Naive B cell (primary cell): ENCODE measurements around the gene EPSTI1. TPM values are rescaled to one million over a fixed set of nuclear protein-coding genes. Genes with fewer than 3 reads are reported as not detected.
A peak's percentile ranks its signal among the peaks of the same experiment; 100 is the strongest.

Experiments used
- ATAC-seq, 2 donors: fragments of 150-1000 bp; cut with Tn5 transposase; 2 replicates each; pipeline ENCODE4 v1.10.0; 2021; ENCODE audit warnings: low read depth in 2 of 2, mild to moderate bottlenecking in 2 of 2, moderate library complexity in 2 of 2
- DNase-seq: peaks from one replicate; pipeline ENCODE4 v3.0.0; 2022
- H3K27ac Mint-ChIP-seq, 6 donors: one replicate each; pipeline ENCODE4 v1.8.0; 2020 to 2022; ENCODE audit warnings: mild to moderate bottlenecking in 6 of 6, mixed read lengths in 6 of 6, moderate library complexity in 5 of 6, inconsistent platforms in 2 of 6
- H3K27me3 Mint-ChIP-seq, 3 donors: one replicate each; pipeline ENCODE4 v1.8.0; 2021 to 2022; ENCODE audit warnings: mixed read lengths in 3 of 3, mild to moderate bottlenecking in 1 of 3
- H3K36me3 Mint-ChIP-seq, 2 donors: one replicate each; pipeline ENCODE4 v1.8.0; 2020 to 2022; ENCODE audit warnings: mixed read lengths in 2 of 2, inconsistent platforms in 1 of 2, mild to moderate bottlenecking in 1 of 2
- H3K4me1 Mint-ChIP-seq, 3 donors: one replicate each; pipeline ENCODE4 v1.8.0; 2020 to 2022; ENCODE audit warnings: mixed read lengths in 3 of 3, inconsistent platforms in 1 of 3, mild to moderate bottlenecking in 1 of 3, moderate library complexity in 1 of 3
- H3K4me3 Mint-ChIP-seq, 8 donors: one replicate each; pipeline ENCODE4 v1.8.0; 2020 to 2022; ENCODE audit warnings: mild to moderate bottlenecking in 8 of 8, mixed read lengths in 8 of 8, moderate library complexity in 8 of 8, inconsistent platforms in 2 of 8
- H3K9me3 Mint-ChIP-seq, 7 donors: one replicate each; pipeline ENCODE4 v1.8.0; 2020 to 2022; ENCODE audit warnings: mixed read lengths in 7 of 7, mild to moderate bottlenecking in 5 of 7, inconsistent platforms in 2 of 7, moderate library complexity in 1 of 7
- polyA plus RNA-seq, 6 donors: library from polyadenylated mRNA; unstranded; fragments of 300-500 nt; fragmentation: Illumina TruSeq; gene quantifications; one replicate each; pipeline ENCODE4 v1.2.3, GENCODE V29; 2021; ENCODE audit warnings: low read depth in 6 of 6

The EPSTI1 gene
- polyA plus RNA-seq, 6 donors from 2014 or later = 13.5 to 58.6 (median 26.4) TPM

- Mint-ChIP-seq H3K4me1 (no peaks in the 10 kb centered on the region), H3K27ac (no peak overlapping the region), H3K27me3 (no peaks in the 10 kb centered on the region), H3K9me3 (no peaks in the 10 kb centered on the region), H3K4me3 (no peak overlapping the region), H3K36me3 (peaks cover 22 to 34% of the 10 kb centered on the region in 2 donors)
- ATAC-seq (no peak), DNase-seq (no peak)
Observed at GRCh38 chr13:42893214-42893671, 98.8 kb downstream of the EPSTI1 start.

- DNase-seq = no peak
- ATAC-seq = no peak
- Mint-ChIP-seq H3K4me1 (no peaks in the 10 kb centered on the region), H3K9me3 (no peaks in the 10 kb centered on the region), H3K27me3 (no peaks in the 10 kb centered on the region), H3K4me3 (no peak overlapping the region), H3K27ac (no peak overlapping the region), H3K36me3 (peaks cover 22 to 32% of the 10 kb centered on the region in 2 donors)
Observed at GRCh38 chr13:42892760-42893159, 99.3 kb downstream of the EPSTI1 start.

- no peaks in the 10 kb centered on the region for H3K27me3 Mint-ChIP-seq
- peaks cover 10 to 32% of the 10 kb centered on the region in 2 donors for H3K36me3 Mint-ChIP-seq
- H3K27ac Mint-ChIP-seq = no peak overlapping the region
Observed at GRCh38 chr13:42891591-42891990, 100.5 kb downstream of the EPSTI1 start.

GRCh38 chr13:42885325-42885724 is 106.7 kb downstream of the EPSTI1 start:
- no peaks in the 10 kb centered on the region for H3K9me3 Mint-ChIP-seq
- peaks cover 0 to 7% (median 6%) of the 10 kb centered on the region in 3 donors for H3K27me3 Mint-ChIP-seq
- no peak overlapping the region for H3K4me3 Mint-ChIP-seq
- peaks cover 0 to 1% (median under 1%) of the 10 kb centered on the region in 3 donors for H3K4me1 Mint-ChIP-seq
- peaks cover 2 to 27% of the 10 kb centered on the region in 2 donors for H3K36me3 Mint-ChIP-seq
- ATAC-seq = no peak
- no peak for DNase-seq
- peak overlapping the region in 1 of 6 donors; percentile 15 for H3K27ac Mint-ChIP-seq

More at GRCh38 chr13:42891591-42891990, 100.5 kb downstream of the EPSTI1 start:
- no peaks in the 10 kb centered on the region for H3K9me3 Mint-ChIP-seq
- no peaks in the 10 kb centered on the region for H3K4me1 Mint-ChIP-seq
- DNase-seq (no peak), ATAC-seq (no peak)
- H3K4me3 Mint-ChIP-seq = no peak overlapping the region

GRCh38 chr13:42883771-42884467 is 108.1 kb downstream of the EPSTI1 start:
- ATAC-seq = no peak
- no peaks in the 10 kb centered on the region for H3K9me3 Mint-ChIP-seq
- peaks cover 0 to 16% (median 15%) of the 10 kb centered on the region in 3 donors for H3K27me3 Mint-ChIP-seq
- no peak overlapping the region for H3K4me3 Mint-ChIP-seq
- peaks cover 8 to 22% of the 10 kb centered on the region in 2 donors for H3K36me3 Mint-ChIP-seq
- H3K27ac Mint-ChIP-seq = peak overlapping the region in 1 of 6 donors; percentile 27
- no peak for DNase-seq
- H3K4me1 Mint-ChIP-seq = peaks cover 2 to 8% (median 6%) of the 10 kb centered on the region in 3 donors

- Mint-ChIP-seq H3K4me3 (no peak overlapping the region), H3K27me3 (peaks cover 0 to 22% (median 15%) of the 10 kb centered on the region in 3 donors), H3K4me1 (peaks cover 2 to 13% (median 6%) of the 10 kb centered on the region in 3 donors), H3K36me3 (peaks cover 8 to 16% of the 10 kb centered on the region in 2 donors), H3K9me3 (no peaks in the 10 kb centered on the region), H3K27ac (peak overlapping the region in 3 of 6 donors; percentile 1 to 91 (median 12))
- ATAC-seq (no peak), DNase-seq (no peak)
Observed at GRCh38 chr13:42883142-42883541, 108.9 kb downstream of the EPSTI1 start.

- no peak overlapping the region for H3K27ac Mint-ChIP-seq
- peaks cover 0 to 8% of the 10 kb centered on the region in 2 donors for H3K36me3 Mint-ChIP-seq
- no peaks in the 10 kb centered on the region for H3K9me3 Mint-ChIP-seq
- no peak for ATAC-seq
- peaks cover 19 to 35% (median 26%) of the 10 kb centered on the region in 3 donors for H3K4me1 Mint-ChIP-seq
- no peak for DNase-seq
- H3K4me3 Mint-ChIP-seq = no peak overlapping the region
- H3K27me3 Mint-ChIP-seq = peaks cover 0 to 22% (median 15%) of the 10 kb centered on the region in 3 donors
Observed at GRCh38 chr13:42880056-42880605, 111.9 kb downstream of the EPSTI1 start.

GRCh38 chr13:42878721-42879120 is 113.3 kb downstream of the EPSTI1 start:
- peak overlapping the region in 1 of 6 donors; percentile 5 for H3K27ac Mint-ChIP-seq
- H3K27me3 Mint-ChIP-seq = peaks cover 0 to 22% (median 15%) of the 10 kb centered on the region in 3 donors
- H3K4me1 Mint-ChIP-seq = peaks cover 19 to 35% (median 26%) of the 10 kb centered on the region in 3 donors
- H3K36me3 Mint-ChIP-seq = peaks cover 0 to 8% of the 10 kb centered on the region in 2 donors
- H3K4me3 Mint-ChIP-seq = no peak overlapping the region
- DNase-seq = no peak
- ATAC-seq = no peak
- no peaks in the 10 kb centered on the region for H3K9me3 Mint-ChIP-seq

GRCh38 chr13:42876887-42877545 is 115.0 kb downstream of the EPSTI1 start:
- H3K27me3 Mint-ChIP-seq = peaks cover 0 to 23% (median 15%) of the 10 kb centered on the region in 3 donors
- DNase-seq (no peak), ATAC-seq (no peak)
- H3K27ac Mint-ChIP-seq = peak overlapping the region; percentile 28 to 73 (median 54)
- H3K36me3 Mint-ChIP-seq = peaks cover 0 to 8% of the 10 kb centered on the region in 2 donors
- H3K4me3 Mint-ChIP-seq = no peak overlapping the region
- peaks cover 19 to 35% (median 26%) of the 10 kb centered on the region in 3 donors for H3K4me1 Mint-ChIP-seq
- no peaks in the 10 kb centered on the region for H3K9me3 Mint-ChIP-seq

- H3K4me3 Mint-ChIP-seq = peak overlapping the region in 2 of 8 donors; percentile 20 to 57
- DNase-seq (peak; percentile 38), ATAC-seq (peak; percentile 99)
- H3K4me1 Mint-ChIP-seq = peaks cover 19 to 35% (median 26%) of the 10 kb centered on the region in 3 donors
- H3K9me3 Mint-ChIP-seq = no peaks in the 10 kb centered on the region
- H3K27ac Mint-ChIP-seq = peak overlapping the region; percentile 1 to 78 (median 62)
- H3K27me3 Mint-ChIP-seq = peaks cover 0 to 30% (median 15%) of the 10 kb centered on the region in 3 donors
- peaks cover 0 to 8% of the 10 kb centered on the region in 2 donors for H3K36me3 Mint-ChIP-seq
Observed at GRCh38 chr13:42876270-42876714, 115.7 kb downstream of the EPSTI1 start.

GRCh38 chr13:42875475-42876269 is 116.4 kb downstream of the EPSTI1 start:
- DNase-seq (no peak), ATAC-seq (peak; percentile 18 to 25)
- no peaks in the 10 kb centered on the region for H3K9me3 Mint-ChIP-seq
- peak overlapping the region; percentile 1 to 78 (median 62) for H3K27ac Mint-ChIP-seq
- H3K27me3 Mint-ChIP-seq = peaks cover 0 to 33% (median 11%) of the 10 kb centered on the region in 3 donors
- H3K4me3 Mint-ChIP-seq = peak overlapping the region in 2 of 8 donors; percentile 20 to 57
- H3K36me3 Mint-ChIP-seq = peaks cover 0 to 8% of the 10 kb centered on the region in 2 donors
- H3K4me1 Mint-ChIP-seq = peaks cover 19 to 35% (median 26%) of the 10 kb centered on the region in 3 donors

- Mint-ChIP-seq H3K27me3 (peaks cover 0 to 29% (median 0%) of the 10 kb centered on the region in 3 donors), H3K36me3 (no peaks in the 10 kb centered on the region), H3K4me3 (no peak overlapping the region), H3K9me3 (no peaks in the 10 kb centered on the region), H3K4me1 (peaks cover 16 to 27% (median 20%) of the 10 kb centered on the region in 3 donors), H3K27ac (no peak overlapping the region)
- ATAC-seq (no peak), DNase-seq (no peak)
Observed at GRCh38 chr13:42874221-42874620, 117.8 kb downstream of the EPSTI1 start.
